ENCODE results near the gene GRID2.

DNA sequence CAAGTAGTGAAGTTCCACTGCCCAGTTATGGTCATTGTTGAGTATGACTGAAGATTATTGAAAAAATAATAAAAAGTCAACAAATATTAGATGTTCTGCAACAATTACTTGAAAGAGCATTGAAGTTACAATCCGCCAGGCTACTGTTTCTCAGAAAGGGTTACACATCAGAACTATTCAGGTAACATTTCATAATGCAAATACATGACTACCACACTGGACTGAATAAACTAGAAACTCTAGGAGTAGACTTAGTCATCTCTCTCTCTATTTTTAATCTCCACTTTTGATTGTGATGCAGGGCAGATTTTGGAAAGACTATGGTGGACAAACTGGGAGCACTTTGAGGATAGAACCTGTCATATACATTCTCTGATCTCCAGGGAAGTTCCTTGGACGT is 776.5 kb downstream of the GRID2 start:
- no peak for TF ChIP-seq POLR2A (IDR thresholded peaks at IDR 0.05; ENCODE audit: low read length)
- TF ChIP-seq GATA1 (IDR thresholded peaks at IDR 0.05; ENCODE audit: low read depth, low read length), result no peak

All from erythroblast (primary cell).